Liver (tissue), 9 donors: Measurements from ENCODE around the gene RBCK1. TPM values are rescaled to one million over a fixed set of nuclear protein-coding genes. Genes with fewer than 3 reads are reported as not detected.
A peak's percentile ranks its signal among the peaks of the same experiment; 100 is the strongest.

ENCODE experiments used
- DNase-seq: peaks from one replicate; pipeline ENCODE4 v3.0.0-alpha.2; 2017; ENCODE audit warnings: low spot score
- H3K27ac ChIP-seq, 2 donors: one replicate each; pipeline ENCODE4 v1.7.0; 2013; ENCODE audit warnings: inconsistent platforms in 2 of 2, low read length in 2 of 2, control low read depth in 1 of 2, low read depth in 1 of 2, mild to moderate bottlenecking in 1 of 2
- H3K27me3 ChIP-seq, 4 donors: one replicate each; pipeline versions ENCODE4 v1.6.1 to v1.7.0; 2013; ENCODE audit warnings: low read length in 3 of 4, inconsistent platforms in 1 of 4, mild to moderate bottlenecking in 1 of 4, moderate library complexity in 1 of 4; ENCODE audit not compliant: control insufficient read depth in 4 of 4, insufficient read depth in 4 of 4
- H3K36me3 ChIP-seq, 4 donors: one replicate each; pipeline versions ENCODE4 v1.6.1 to v1.7.0; 2013; ENCODE audit warnings: low read length in 3 of 4, mild to moderate bottlenecking in 3 of 4, low read depth in 1 of 4, moderate library complexity in 1 of 4; ENCODE audit not compliant: control insufficient read depth in 4 of 4, insufficient read depth in 3 of 4
- H3K4me1 ChIP-seq, 4 donors: one replicate each; pipeline versions ENCODE4 v1.6.1 to v1.7.0; 2013; ENCODE audit warnings: low read length in 3 of 4, mild to moderate bottlenecking in 3 of 4, moderate library complexity in 1 of 4; ENCODE audit not compliant: control insufficient read depth in 4 of 4, insufficient read depth in 4 of 4
- H3K4me3 ChIP-seq, 3 donors: one replicate each; pipeline versions ENCODE4 v1.6.1 to v1.7.0; 2013; ENCODE audit warnings: low read length in 3 of 3, control low read depth in 1 of 3, low read depth in 1 of 3, mild to moderate bottlenecking in 1 of 3
- H3K9ac ChIP-seq, 2 donors: one replicate each; pipeline ENCODE4 v1.7.0; 2013; ENCODE audit warnings: low read length in 2 of 2, mild to moderate bottlenecking in 2 of 2, moderate library complexity in 2 of 2, control low read depth in 1 of 2, low read depth in 1 of 2
- H3K9me3 ChIP-seq, 4 donors: one replicate each; pipeline versions ENCODE4 v1.6.1 to v1.7.0; 2013; ENCODE audit warnings: low read length in 3 of 4; ENCODE audit not compliant: control insufficient read depth in 4 of 4
- EGR1 ChIP-seq, 2 donors: IDR thresholded peaks; 2 replicates each; pipeline ENCODE4 v1.6.1; 2016 to 2018; ENCODE audit warnings: antibody characterized with exemption in 2 of 2, low read depth in 2 of 2
- FOXA1 ChIP-seq: IDR thresholded peaks from 2 replicates; pipeline ENCODE4 v1.6.1; 2016; ENCODE audit warnings: antibody characterized with exemption
- FOXA2 ChIP-seq: IDR thresholded peaks from 2 replicates; pipeline ENCODE4 v1.6.1; 2016; ENCODE audit warnings: antibody characterized with exemption
- HNF4G ChIP-seq: IDR thresholded peaks from 2 replicates; pipeline ENCODE4 v1.6.1; 2016; ENCODE audit warnings: antibody characterized with exemption
- RXRA ChIP-seq, 2 donors: IDR thresholded peaks; 2 replicates each; pipeline ENCODE4 v1.6.1; 2017 to 2018; ENCODE audit warnings: antibody characterized with exemption in 2 of 2, mild to moderate bottlenecking in 1 of 2
- SP1 ChIP-seq: IDR thresholded peaks from 2 replicates; pipeline ENCODE4 v1.6.1; 2018; ENCODE audit warnings: antibody characterized with exemption, mild to moderate bottlenecking
- TAF1 ChIP-seq: conservative IDR thresholded peaks from 2 replicates; pipeline ENCODE4 v1.6.1; 2016; ENCODE audit warnings: antibody characterized with exemption, mild to moderate bottlenecking
- WGBS: extraction: QIAGEN DNeasy Blood & Tissue Kit; methylation state at CpG from one replicate; pipeline ENCODE4 v1.1.7; 2013; 5-methylcytosine and 5-hydroxymethylcytosine counted together
- polyA plus RNA-seq, 2 donors: library from polyadenylated mRNA; stranded (reverse) in 1 of 2; unstranded in 1 of 2; fragments of 200-250 nt in 1 of 2; fragments of >200 nt in 1 of 2; fragmentation: Nextera tagmentation in 1 of 2; extraction: Ambion mirVana in 1 of 2; gene quantifications; one replicate each; pipeline versions ENCODE4 v1.2.1 to v1.2.3, GENCODE V29; 2013 to 2015
- total RNA-seq, 2 donors: library from RNA; depleted of rRNA; stranded (reverse); fragments of >200 nt; gene quantifications; one replicate each; pipeline ENCODE4 v1.2.3, GENCODE V29; 2014
- TF ChIP-seq, protein P1 (sequence below): IDR thresholded peaks from 2 replicates; pipeline ENCODE4 v1.6.1; 2016; ENCODE audit warnings: antibody characterized with exemption
- TF ChIP-seq, protein P2 (sequence below): fragments of 150-350 bp; IDR thresholded peaks from 2 replicates; pipeline ENCODE4 v1.5.1; 2017; ENCODE audit warnings: improper control_type of control experiment, low read depth, low read length; ENCODE audit not compliant: missing input control
- TF ChIP-seq, protein P3 (sequence below): IDR thresholded peaks from 2 replicates; pipeline ENCODE4 v1.6.1; 2016; ENCODE audit warnings: antibody characterized with exemption
- donor health status: healthy.
- donor health status: healthy.
- donor health status: healthy.
- donor health status: healthy.
- donor health status: healthy.

Gene RBCK1
- total and polyA plus RNA-seq, 4 donors = 18.0 to 62.6 (median 54.8) TPM

DNA sequence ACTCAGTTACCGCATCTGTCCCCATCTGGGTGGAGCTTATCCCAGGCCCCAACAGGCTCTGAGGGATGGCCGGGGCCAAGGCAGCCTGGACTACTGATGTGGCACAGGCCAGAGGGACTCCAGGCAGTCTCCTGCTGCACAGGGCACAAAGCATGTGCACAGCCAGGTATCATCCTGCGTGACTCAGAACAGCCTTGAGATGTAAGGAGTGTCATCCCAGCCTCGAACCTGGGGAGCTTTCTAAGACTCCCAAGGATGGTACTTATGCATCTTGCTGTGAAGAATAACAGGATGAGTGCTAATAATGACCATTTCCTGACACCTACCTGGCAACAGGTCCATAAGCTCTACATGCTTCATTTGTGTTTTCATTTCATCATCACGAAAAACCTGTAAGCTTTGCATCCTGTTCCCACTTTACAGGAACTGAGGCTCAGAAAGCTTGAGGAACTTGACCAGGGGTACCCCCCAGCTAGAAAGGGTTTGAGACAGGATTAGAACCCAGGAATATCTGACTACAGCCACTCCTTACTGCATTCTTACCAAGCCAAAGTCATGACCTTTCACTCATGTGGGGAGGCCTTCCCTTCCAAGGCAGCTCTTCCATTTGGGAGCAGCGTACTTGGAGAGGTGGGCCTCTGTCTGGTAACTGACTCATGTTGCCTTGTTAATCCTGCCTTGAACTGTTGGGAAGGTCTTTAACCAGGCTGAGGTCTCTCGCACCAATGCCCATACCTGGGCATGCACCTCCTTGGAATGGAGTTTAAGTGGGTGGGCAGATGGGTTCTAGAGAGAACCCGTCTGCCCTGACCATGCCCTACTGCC, 25.6 kb upstream of the RBCK1 start:
- H3K9me3 ChIP-seq = no peaks in the 10 kb centered on the region
- WGBS = 67% methylated on average over 8 of the region's 8 CpGs
- no peaks in the 10 kb centered on the region for H3K36me3 ChIP-seq
- peak overlapping the region in 1 of 3 donors; percentile 84 for H3K4me3 ChIP-seq
- no peak for DNase-seq
- TF ChIP-seq RXRA (IDR thresholded peaks at IDR 0.05) (no peak), FOXA2 (no peak), SP1 (no peak), EGR1 (IDR thresholded peaks at IDR 0.05; ENCODE audit: low read depth in 2 of 2) (no peak), FOXA1 (no peak), HNF4G (no peak)
- TF ChIP-seq, protein P1, sequence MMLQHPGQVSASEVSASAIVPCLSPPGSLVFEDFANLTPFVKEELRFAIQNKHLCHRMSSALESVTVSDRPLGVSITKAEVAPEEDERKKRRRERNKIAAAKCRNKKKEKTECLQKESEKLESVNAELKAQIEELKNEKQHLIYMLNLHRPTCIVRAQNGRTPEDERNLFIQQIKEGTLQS = no peak
- TF ChIP-seq, protein P2, sequence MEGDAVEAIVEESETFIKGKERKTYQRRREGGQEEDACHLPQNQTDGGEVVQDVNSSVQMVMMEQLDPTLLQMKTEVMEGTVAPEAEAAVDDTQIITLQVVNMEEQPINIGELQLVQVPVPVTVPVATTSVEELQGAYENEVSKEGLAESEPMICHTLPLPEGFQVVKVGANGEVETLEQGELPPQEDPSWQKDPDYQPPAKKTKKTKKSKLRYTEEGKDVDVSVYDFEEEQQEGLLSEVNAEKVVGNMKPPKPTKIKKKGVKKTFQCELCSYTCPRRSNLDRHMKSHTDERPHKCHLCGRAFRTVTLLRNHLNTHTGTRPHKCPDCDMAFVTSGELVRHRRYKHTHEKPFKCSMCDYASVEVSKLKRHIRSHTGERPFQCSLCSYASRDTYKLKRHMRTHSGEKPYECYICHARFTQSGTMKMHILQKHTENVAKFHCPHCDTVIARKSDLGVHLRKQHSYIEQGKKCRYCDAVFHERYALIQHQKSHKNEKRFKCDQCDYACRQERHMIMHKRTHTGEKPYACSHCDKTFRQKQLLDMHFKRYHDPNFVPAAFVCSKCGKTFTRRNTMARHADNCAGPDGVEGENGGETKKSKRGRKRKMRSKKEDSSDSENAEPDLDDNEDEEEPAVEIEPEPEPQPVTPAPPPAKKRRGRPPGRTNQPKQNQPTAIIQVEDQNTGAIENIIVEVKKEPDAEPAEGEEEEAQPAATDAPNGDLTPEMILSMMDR = no peak
- H3K27me3 ChIP-seq = no peaks in the 10 kb centered on the region
- H3K27ac ChIP-seq = peak overlapping the region; percentile 97 to 98
- H3K4me1 ChIP-seq = peaks cover 0 to 13% (median 7%) of the 10 kb centered on the region in 4 donors
- H3K9ac ChIP-seq = peak overlapping the region in 1 of 2 donors; percentile 26

DNA sequence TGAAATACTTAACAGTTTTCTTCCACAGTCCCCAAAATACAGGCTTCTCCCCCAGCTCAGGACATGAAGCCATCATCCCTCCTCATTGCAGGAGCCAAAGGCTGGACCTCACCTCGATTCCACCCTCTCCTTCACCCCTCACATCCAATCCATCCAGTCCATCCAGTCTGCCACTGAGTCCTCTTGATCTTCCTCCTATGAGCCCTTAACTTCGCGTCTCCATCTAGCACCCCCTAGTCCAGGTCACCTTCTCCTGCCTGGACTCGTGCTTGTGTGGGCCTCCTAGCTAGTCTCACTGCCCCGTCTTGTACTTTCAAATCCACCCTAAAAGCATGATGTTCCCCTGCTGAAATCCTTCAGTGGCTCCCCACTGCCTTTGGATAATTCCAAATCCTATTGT, 24.2 kb upstream of the RBCK1 start:
- Histone ChIP-seq H3K27ac (no peak overlapping the region), H3K36me3 (peaks cover 0 to 7% (median 3%) of the 10 kb centered on the region in 4 donors)

DNA sequence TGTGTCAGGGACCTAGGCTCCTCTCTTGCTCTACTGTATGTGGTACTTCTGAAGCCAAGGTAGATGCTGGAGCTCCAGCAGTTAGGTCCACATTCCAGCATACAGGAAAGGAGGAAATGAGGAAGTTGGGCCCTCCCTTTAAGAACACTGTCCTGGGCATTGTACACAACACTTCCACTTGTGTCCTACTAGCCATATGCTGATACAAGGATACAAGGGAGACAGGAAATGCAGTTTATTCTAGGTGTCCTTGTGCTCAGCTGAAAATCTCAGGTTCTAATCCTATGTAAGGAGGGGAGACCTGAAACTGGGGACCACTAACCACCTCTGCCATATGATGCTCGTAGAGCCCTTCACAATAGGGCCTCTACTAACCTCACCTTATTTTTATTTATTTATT, 23.4 kb upstream of the RBCK1 start:
- H3K4me1 ChIP-seq = peaks cover 5 to 31% (median 23%) of the 10 kb centered on the region in 4 donors
- no peak overlapping the region for H3K9ac ChIP-seq
- TF ChIP-seq FOXA1 (no peak), EGR1 (IDR thresholded peaks at IDR 0.05; ENCODE audit: low read depth in 2 of 2) (no peak), TAF1 (no peak), SP1 (no peak)
- TF ChIP-seq, protein P1 = no peak
- no peaks in the 10 kb centered on the region for H3K27me3 ChIP-seq
- H3K4me3 ChIP-seq = no peak overlapping the region
- no peak overlapping the region for H3K27ac ChIP-seq
- no peak for DNase-seq
- peaks cover 3 to 11% (median 6%) of the 10 kb centered on the region in 4 donors for H3K36me3 ChIP-seq
- WGBS = 95% methylated on average over 1 of the region's 1 CpG
- no peaks in the 10 kb centered on the region for H3K9me3 ChIP-seq

More for the DNA sequence above, 24.2 kb upstream of the RBCK1 start:
- no peak for DNase-seq
- Histone ChIP-seq H3K9me3 (no peaks in the 10 kb centered on the region), H3K9ac (no peak overlapping the region), H3K27me3 (no peaks in the 10 kb centered on the region), H3K4me1 (peaks cover 0 to 23% (median 15%) of the 10 kb centered on the region in 4 donors), H3K4me3 (no peak overlapping the region)
- WGBS = 86% methylated on average over 5 of the region's 5 CpGs
- TF ChIP-seq FOXA2 (no peak), RXRA (IDR thresholded peaks at IDR 0.05) (no peak)
- TF ChIP-seq, protein P3, sequence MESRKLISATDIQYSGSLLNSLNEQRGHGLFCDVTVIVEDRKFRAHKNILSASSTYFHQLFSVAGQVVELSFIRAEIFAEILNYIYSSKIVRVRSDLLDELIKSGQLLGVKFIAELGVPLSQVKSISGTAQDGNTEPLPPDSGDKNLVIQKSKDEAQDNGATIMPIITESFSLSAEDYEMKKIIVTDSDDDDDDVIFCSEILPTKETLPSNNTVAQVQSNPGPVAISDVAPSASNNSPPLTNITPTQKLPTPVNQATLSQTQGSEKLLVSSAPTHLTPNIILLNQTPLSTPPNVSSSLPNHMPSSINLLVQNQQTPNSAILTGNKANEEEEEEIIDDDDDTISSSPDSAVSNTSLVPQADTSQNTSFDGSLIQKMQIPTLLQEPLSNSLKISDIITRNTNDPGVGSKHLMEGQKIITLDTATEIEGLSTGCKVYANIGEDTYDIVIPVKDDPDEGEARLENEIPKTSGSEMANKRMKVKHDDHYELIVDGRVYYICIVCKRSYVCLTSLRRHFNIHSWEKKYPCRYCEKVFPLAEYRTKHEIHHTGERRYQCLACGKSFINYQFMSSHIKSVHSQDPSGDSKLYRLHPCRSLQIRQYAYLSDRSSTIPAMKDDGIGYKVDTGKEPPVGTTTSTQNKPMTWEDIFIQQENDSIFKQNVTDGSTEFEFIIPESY = no peak
